ENCODE data around the gene SUFU. TPM values are rescaled to one million over a fixed set of nuclear protein-coding genes. Genes with fewer than 3 reads are reported as not detected.

Gene SUFU
- total and polyA plus RNA-seq, 2 experiments from 2014 or later: 10.9 to 18.2 TPM

DNA sequence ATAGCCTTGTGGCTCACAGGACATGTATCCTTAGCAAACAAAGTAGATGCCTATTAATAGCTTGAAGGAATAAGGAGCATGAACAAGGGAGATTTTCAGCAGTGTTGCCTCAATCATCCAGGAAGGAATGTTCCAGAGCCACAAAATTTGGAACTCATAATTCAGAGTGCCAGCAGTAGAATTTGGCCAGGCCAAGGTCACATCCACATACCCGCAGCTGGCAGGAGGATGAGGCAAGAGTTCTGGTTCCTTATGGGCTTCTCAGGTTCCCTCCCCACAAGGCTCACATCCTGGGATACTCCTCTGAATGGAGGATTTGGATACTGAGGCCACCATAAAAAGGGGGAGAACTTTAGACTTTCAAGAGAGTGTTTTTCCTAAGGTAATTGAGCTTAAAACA is 45.8 kb downstream of the SUFU start:
- Histone ChIP-seq H3K4me1 (ENCODE audit: insufficient read depth) (peaks cover 7% of the 10 kb centered on the region), H3K79me2 (peaks cover 31% of the 10 kb centered on the region), H3K4me2 (no peak overlapping the region), H3K9me2 (replicated peaks; ENCODE audit: insufficient read depth) (no peaks in the 10 kb centered on the region), H4K20me1 (ENCODE audit: insufficient read depth, poor library complexity, severe bottlenecking) (no peaks in the 10 kb centered on the region), H3K4me3 (no peak overlapping the region), H2AFZ (no peak overlapping the region), H3K9me3 (ENCODE audit: low read depth) (no peaks in the 10 kb centered on the region), H3K27me3 (no peaks in the 10 kb centered on the region), H3K27ac (no peak overlapping the region), H3K36me3 (replicated peaks; ENCODE audit: insufficient read depth, low read depth) (no peaks in the 10 kb centered on the region)
- 97% methylated on average over 1 of the region's 1 CpG for WGBS (ENCODE audit: low lambda C conversion rate, missing lambda C conversion rate)
- no peak for DNase-seq (ENCODE audit: low spot score)
- TF ChIP-seq EZH2 (IDR thresholded peaks at IDR 0.05; ENCODE audit: borderline replicate concordance) (no peak), EZH2phosphoT487 (IDR thresholded peaks at IDR 0.05; ENCODE audit: low read depth, severe bottlenecking, unreplicated experiment) (no peak)
- TF ChIP-seq, protein P1, sequence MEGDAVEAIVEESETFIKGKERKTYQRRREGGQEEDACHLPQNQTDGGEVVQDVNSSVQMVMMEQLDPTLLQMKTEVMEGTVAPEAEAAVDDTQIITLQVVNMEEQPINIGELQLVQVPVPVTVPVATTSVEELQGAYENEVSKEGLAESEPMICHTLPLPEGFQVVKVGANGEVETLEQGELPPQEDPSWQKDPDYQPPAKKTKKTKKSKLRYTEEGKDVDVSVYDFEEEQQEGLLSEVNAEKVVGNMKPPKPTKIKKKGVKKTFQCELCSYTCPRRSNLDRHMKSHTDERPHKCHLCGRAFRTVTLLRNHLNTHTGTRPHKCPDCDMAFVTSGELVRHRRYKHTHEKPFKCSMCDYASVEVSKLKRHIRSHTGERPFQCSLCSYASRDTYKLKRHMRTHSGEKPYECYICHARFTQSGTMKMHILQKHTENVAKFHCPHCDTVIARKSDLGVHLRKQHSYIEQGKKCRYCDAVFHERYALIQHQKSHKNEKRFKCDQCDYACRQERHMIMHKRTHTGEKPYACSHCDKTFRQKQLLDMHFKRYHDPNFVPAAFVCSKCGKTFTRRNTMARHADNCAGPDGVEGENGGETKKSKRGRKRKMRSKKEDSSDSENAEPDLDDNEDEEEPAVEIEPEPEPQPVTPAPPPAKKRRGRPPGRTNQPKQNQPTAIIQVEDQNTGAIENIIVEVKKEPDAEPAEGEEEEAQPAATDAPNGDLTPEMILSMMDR (IDR thresholded peaks at IDR 0.05; ENCODE audit: poor library complexity): no peak

DNA sequence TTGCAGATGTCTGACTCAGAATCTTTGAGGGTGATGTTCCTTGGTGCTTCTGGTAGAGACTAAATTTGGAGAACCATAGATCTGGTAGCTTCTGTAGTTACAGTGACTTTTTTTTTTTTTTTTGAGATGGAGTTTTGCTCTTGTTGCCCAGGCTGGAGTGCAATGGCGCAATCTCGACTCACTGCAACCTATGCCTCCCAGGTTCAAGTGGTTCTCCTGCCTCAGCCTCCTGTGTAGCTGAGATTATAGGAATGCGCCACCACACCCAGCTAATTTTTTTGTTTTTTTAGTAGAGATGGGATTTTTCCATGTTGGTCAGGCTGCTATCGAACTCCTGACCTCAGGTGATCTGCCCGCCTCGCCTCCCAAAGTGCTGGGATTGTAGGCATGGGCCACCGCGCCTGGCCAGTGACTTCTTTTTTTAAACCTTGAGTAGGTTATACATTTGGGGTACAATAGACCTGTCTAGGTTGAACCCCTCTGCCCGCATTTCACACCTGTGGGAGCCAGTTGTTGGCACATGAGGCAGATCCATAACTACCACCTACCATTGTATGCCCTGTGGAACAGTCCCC is 47.0 kb downstream of the SUFU start:
- no peak overlapping the region for H3K27ac ChIP-seq
- no peaks in the 10 kb centered on the region for H3K27me3 ChIP-seq
- no peaks in the 10 kb centered on the region for H3K9me3 ChIP-seq (ENCODE audit: low read depth)
- H4K20me1 ChIP-seq (ENCODE audit: insufficient read depth, poor library complexity, severe bottlenecking): no peaks in the 10 kb centered on the region
- H3K4me2 ChIP-seq: no peak overlapping the region
- 98% methylated on average over 9 of the region's 9 CpGs for WGBS (ENCODE audit: low lambda C conversion rate, missing lambda C conversion rate)
- no peaks in the 10 kb centered on the region for H3K9me2 ChIP-seq (replicated peaks; ENCODE audit: insufficient read depth)
- H3K4me3 ChIP-seq: no peak overlapping the region
- TF ChIP-seq, protein P1 (IDR thresholded peaks at IDR 0.05; ENCODE audit: poor library complexity): no peak
- TF ChIP-seq EZH2phosphoT487 (IDR thresholded peaks at IDR 0.05; ENCODE audit: low read depth, severe bottlenecking, unreplicated experiment): no peak
- TF ChIP-seq EZH2 (IDR thresholded peaks at IDR 0.05; ENCODE audit: borderline replicate concordance): no peak
- no peaks in the 10 kb centered on the region for H3K36me3 ChIP-seq (replicated peaks; ENCODE audit: insufficient read depth, low read depth)
- peaks cover 6% of the 10 kb centered on the region for H3K4me1 ChIP-seq (ENCODE audit: insufficient read depth)
- no peak for DNase-seq (ENCODE audit: low spot score)
- peaks cover 27% of the 10 kb centered on the region for H3K79me2 ChIP-seq
- no peak overlapping the region for H2AFZ ChIP-seq

- Histone ChIP-seq H4K20me1 (ENCODE audit: insufficient read depth, poor library complexity, severe bottlenecking) (no peaks in the 10 kb centered on the region), H3K27ac (no peak overlapping the region), H3K4me3 (no peak overlapping the region), H3K4me1 (ENCODE audit: insufficient read depth) (no peaks in the 10 kb centered on the region), H3K4me2 (no peak overlapping the region), H3K9me3 (ENCODE audit: low read depth) (no peaks in the 10 kb centered on the region), H3K27me3 (no peaks in the 10 kb centered on the region), H2AFZ (no peak overlapping the region), H3K9me2 (replicated peaks; ENCODE audit: insufficient read depth) (no peaks in the 10 kb centered on the region), H3K36me3 (replicated peaks; ENCODE audit: insufficient read depth, low read depth) (no peaks in the 10 kb centered on the region), H3K79me2 (peaks cover 17% of the 10 kb centered on the region)
- 94% methylated on average over 2 of the region's 2 CpGs for WGBS (ENCODE audit: low lambda C conversion rate, missing lambda C conversion rate)
- TF ChIP-seq, protein P1 (IDR thresholded peaks at IDR 0.05; ENCODE audit: poor library complexity): no peak
- TF ChIP-seq EZH2 (IDR thresholded peaks at IDR 0.05; ENCODE audit: borderline replicate concordance) (no peak), EZH2phosphoT487 (IDR thresholded peaks at IDR 0.05; ENCODE audit: low read depth, severe bottlenecking, unreplicated experiment) (no peak)
- no peak for DNase-seq (ENCODE audit: low spot score)
These were observed 48.8 kb downstream of the SUFU start for GRCh38 chr10:102552533-102552932.
